K562 (cell line): ENCODE data around the gene MS4A18. TPM values are rescaled to one million over a fixed set of nuclear protein-coding genes. Genes with fewer than 3 reads are reported as not detected.

Experiments used
- ATAC-seq: fragments of 200-7000 bp; cut with Tn5 transposase; 3 replicates; pipeline ENCODE4 v1.9.1; 2020; ENCODE audit warnings: moderate library complexity
- BruUV-seq: library from RNA; stranded (reverse); fragments of 400-500 nt; replicated peaks from 2 replicates; lab custom pipeline; 2021; lab: Mats Ljungman, UMichigan
- CTCF ChIA-PET: fragments of 300-600 bp; formaldehyde crosslinking; extraction: SDS; loops from one replicate; lab custom pipeline; 2021; ENCODE audit warnings: low intra/inter-chr PET ratio; lab: Yijun Ruan, JAX
- POLR2A ChIA-PET: fragments of 300-600, 350-650 bp; sonication (Branson Sonifier 250); formaldehyde crosslinking; extraction: SDS; loops from one replicate; lab custom pipeline; 2021; ENCODE audit warnings: antibody characterized with exemption, inconsistent platforms; lab: Yijun Ruan, JAX
- DNase-seq, 4 experiments: peaks; one replicate each; pipeline versions ENCODE4 v3.0.0 to v3.0.0-alpha.2; 2011 to 2018; ENCODE audit warnings: low spot score in 3 of 4, mixed read lengths in 3 of 4; ENCODE audit errors: extremely low read depth in 1 of 4
- FAIRE-seq: peaks from 2 replicates; lab custom pipeline; 2011; peaks lifted over from hg19 to GRCh38; lab: Jason Lieb, UNC
- H2AFZ ChIP-seq: 2 replicates; pipeline ENCODE4 v1.6.0; 2011; ENCODE audit warnings: low read depth, low read length, control low read depth, inconsistent platforms
- H3K27ac ChIP-seq: fragments of 200-600 bp; 3 replicates; pipeline ENCODE4 v1.8.0; 2011; ENCODE audit warnings: low read depth, mild to moderate bottlenecking, control low read depth, inconsistent platforms, low read length, moderate library complexity, mixed read lengths; ENCODE audit errors: extremely low read depth
- H3K27me3 ChIP-seq, 2 experiments: fragments of 300-600 bp in 1 of 2; 2 replicates in 1 of 2; 3 replicates in 1 of 2; pipeline versions ENCODE4 v1.6.0 to v1.8.0; 2011; ENCODE audit warnings: inconsistent platforms in 2 of 2, low read length in 2 of 2, mild to moderate bottlenecking in 1 of 2, mixed read lengths in 1 of 2, moderate library complexity in 1 of 2; ENCODE audit not compliant: control insufficient read depth in 2 of 2, insufficient read depth in 2 of 2
- H3K36me3 ChIP-seq: fragments of 300-600 bp; 3 replicates; pipeline ENCODE4 v1.8.0; 2011; ENCODE audit warnings: mild to moderate bottlenecking, low read length, inconsistent platforms; ENCODE audit not compliant: control insufficient read depth, insufficient read depth
- H3K4me1 ChIP-seq, 2 experiments: fragments of 200-600 bp in 1 of 2; replicated peaks in 1 of 2; 2 replicates in 1 of 2; 3 replicates in 1 of 2; pipeline versions ENCODE4 v1.5.1 to v1.8.0; 2011; ENCODE audit warnings: inconsistent platforms in 2 of 2, low read length in 2 of 2, mild to moderate bottlenecking in 1 of 2, mixed read lengths in 1 of 2, moderate library complexity in 1 of 2; ENCODE audit not compliant: control insufficient read depth in 2 of 2, insufficient read depth in 2 of 2
- H3K4me2 ChIP-seq: 2 replicates; pipeline ENCODE4 v1.6.1; 2011; ENCODE audit warnings: low read length, control low read depth, inconsistent platforms, mixed read lengths; ENCODE audit not compliant: insufficient read depth
- H3K4me3 ChIP-seq: fragments of 200-600 bp; sonication (generic), shearing (Covaris generic); 2 replicates; pipeline ENCODE4 v1.5.1; 2016; ENCODE audit warnings: control low read depth, inconsistent platforms
- H3K79me2 ChIP-seq: fragments of 200-600 bp; 3 replicates; pipeline ENCODE4 v1.8.0; 2011; ENCODE audit warnings: low read length, inconsistent platforms; ENCODE audit not compliant: control insufficient read depth, insufficient read depth
- H3K9ac ChIP-seq, 2 experiments: 2 replicates each; pipeline versions ENCODE4 v1.6.0 to v1.6.1; 2011; ENCODE audit warnings: low read depth in 2 of 2, low read length in 2 of 2, control low read depth in 1 of 2, inconsistent platforms in 1 of 2, mild to moderate bottlenecking in 1 of 2, mixed read lengths in 1 of 2; ENCODE audit not compliant: insufficient read depth in 1 of 2
- H3K9me1 ChIP-seq: one replicate; pipeline ENCODE4 v1.6.0; 2011; ENCODE audit warnings: inconsistent platforms, mild to moderate bottlenecking, low read length, moderate library complexity; ENCODE audit not compliant: control insufficient read depth, insufficient read depth
- H3K9me3 ChIP-seq: replicated peaks from 2 replicates; pipeline ENCODE4 v1.5.1; 2011; ENCODE audit warnings: low read depth, low read length, inconsistent platforms; ENCODE audit not compliant: control insufficient read depth, insufficient read depth
- H4K20me1 ChIP-seq: replicated peaks from 2 replicates; pipeline ENCODE4 v1.6.1; 2011; ENCODE audit warnings: low read length, inconsistent platforms, mixed read lengths; ENCODE audit not compliant: control insufficient read depth, insufficient read depth
- ARID3A ChIP-seq: IDR thresholded peaks from 2 replicates; pipeline ENCODE4 v1.6.1; 2012; ENCODE audit warnings: low read depth, low read length, improper control_type of control experiment, borderline replicate concordance
- ASH1L ChIP-seq: fragments of 450-650 bp; IDR thresholded peaks from 2 replicates; pipeline ENCODE4 v1.6.1; 2018; ENCODE audit warnings: borderline replicate concordance, mild to moderate bottlenecking, low read depth; ENCODE audit not compliant: partially characterized antibody
- ATF6 ChIP-seq: sonication (generic); formaldehyde crosslinking; IDR thresholded peaks from 2 replicates; pipeline ENCODE4 v1.4.0; 2020; ENCODE audit warnings: mild to moderate bottlenecking, missing genetic modification reagents
- BRF2 ChIP-seq: IDR thresholded peaks from 3 replicates; pipeline ENCODE4 v1.6.1; 2011; ENCODE audit warnings: borderline replicate concordance, mild to moderate bottlenecking; ENCODE audit not compliant: insufficient read length, insufficient read depth
- DIDO1 ChIP-seq: fragments of 450-650 bp; IDR thresholded peaks from 2 replicates; pipeline ENCODE4 v1.6.1; 2016; ENCODE audit warnings: low read depth, missing biosample characterization, missing genetic modification characterization
- ELF2 ChIP-seq: fragments of 250-450 bp; sonication (Bioruptor Pico); IDR thresholded peaks from 2 replicates; pipeline ENCODE4 v1.5.0; 2021; ENCODE audit warnings: mild to moderate bottlenecking
- MCM3 ChIP-seq: fragments of 450-650 bp; IDR thresholded peaks from 2 replicates; pipeline ENCODE4 v1.6.1; 2016
- ZBTB12 ChIP-seq: fragments of 250-450 bp; sonication (Bioruptor Pico); IDR thresholded peaks from 2 replicates; pipeline ENCODE4 v1.4.0; 2020
- ZNF121 ChIP-seq: sonication (generic); formaldehyde crosslinking; conservative IDR thresholded peaks from 2 replicates; pipeline ENCODE4 v1.8.0; 2022; ENCODE audit warnings: missing genetic modification reagents
- WGBS: fragments of 100-300 bp; shearing (Covaris generic); methylation state at CpG from one replicate; pipeline ENCODE4 v1.1.6; 2016; ENCODE audit warnings: low coverage, mixed read lengths; ENCODE audit not compliant: insufficient coverage; ENCODE audit errors: missing lambda C conversion rate; 5-methylcytosine and 5-hydroxymethylcytosine counted together
- in situ Hi-C: fragments of 300-500 bp; cut with MboI; formaldehyde crosslinking; loops from 4 replicates; pipeline ENCODE4 v1.15.0; 2018; ENCODE audit warnings: inconsistent platforms, mixed read lengths
- intact Hi-C: fragments of 100-400 bp; cut with micrococcal nuclease; formaldehyde crosslinking; loops from 2 replicates; pipeline ENCODE4 v1.14.2; 2022
- polyA plus RNA-seq, 8 experiments: library from polyadenylated mRNA; depleted of rRNA in 4 of 8; stranded (reverse) in 5 of 8; unstranded in 3 of 8; fragments of >200 nt; fragmentation: Nextera tagmentation in 2 of 8; fragmentation: Illumina TruSeq in 1 of 8; extraction: Ambion mirVana in 2 of 8; extraction: Trizol in 1 of 8; gene quantifications; 2 replicates each; pipeline versions ENCODE4 v1.2.1 to v1.2.3, GENCODE V29; 2011 to 2014; ENCODE audit warnings: inconsistent platforms in 1 of 8, missing spikeins in 1 of 8
- total RNA-seq, 7 experiments: library from RNA; depleted of rRNA in 6 of 7; stranded (reverse); fragments of >200 nt in 6 of 7; fragmentation: Illumina TruSeq in 2 of 7; extraction: Trizol in 2 of 7; gene quantifications; 2 replicates each; pipeline versions ENCODE4 v1.2.1 to v1.2.3, GENCODE V29; 2011 to 2021; ENCODE audit warnings: low replicate concordance in 1 of 7

Gene MS4A18
- total and polyA plus RNA-seq, 9 of the 15 experiments (the other 6 are each of a cell fraction or from before 2014, with no cell fraction given) = not detected

GRCh38 chr11:60777106-60777505, 52.6 kb downstream of the MS4A18 start:
- in situ Hi-C loops = loop anchor here (5.0 kb wide), 1 partner anchor 120 kb away; no protein-coding TSS in a partner anchor
- no peak for FAIRE-seq
- BruUV-seq = no TSS peak

More at GRCh38 chr11:60777106-60777505, 52.6 kb downstream of the MS4A18 start:
- Histone ChIP-seq H3K9me3 (no peaks in the 10 kb centered on the region), H3K79me2 (no peaks in the 10 kb centered on the region), H3K27me3 (peaks cover 8 to 27% of the 10 kb centered on the region in 2 experiments; a peak in 4 of 5 replicates), H3K4me3 (no peak overlapping the region), H4K20me1 (no peaks in the 10 kb centered on the region), H3K4me1 (peaks cover 2 to 13% of the 10 kb centered on the region in 2 experiments; a peak in 3 of 5 replicates), H2AFZ (no peak overlapping the region), H3K4me2 (no peak overlapping the region), H3K9ac (no peak overlapping the region), H3K36me3 (no peaks in the 10 kb centered on the region), H3K9me1 (no peaks in the 10 kb centered on the region), H3K27ac (no peak overlapping the region)
- intact Hi-C loops = loop anchor here (5.0 kb wide), 1 partner anchor 350 kb away; no protein-coding TSS in a partner anchor
- ChIA-PET POLR2A (interaction anchor here (0.7 kb wide), 1 partner anchor 1342 kb away, joined by 4 read pairs; no protein-coding TSS in a partner anchor), CTCF (no interaction called here)
- WGBS = 0% methylated on average over 4 of the region's 4 CpGs
- no peak for DNase-seq
- no peak for TF ChIP-seq ELF2 (CRISPR knock-in tag)
- TF ChIP-seq BRF2 = no peak
- TF ChIP-seq ZNF121 (CRISPR knock-in tag) = no peak
- TF ChIP-seq MCM3 = no peak
- no peak for TF ChIP-seq ASH1L
- TF ChIP-seq ARID3A = no peak
- no peak for TF ChIP-seq ZBTB12 (CRISPR knock-in tag)
- TF ChIP-seq ATF6 (CRISPR knock-in tag) = no peak
- no peak for TF ChIP-seq DIDO1 (tag)
- no peak for ATAC-seq
